Peyer's patch (tissue), 4 donors: Measurements from ENCODE around the gene PRND. TPM values are rescaled to one million over a fixed set of nuclear protein-coding genes. Genes with fewer than 3 reads are reported as not detected.

Source experiments
- DNase-seq, 3 donors: peaks; one replicate each; pipeline ENCODE4 v3.0.0-alpha.2; 2017 to 2019
- H3K27ac ChIP-seq, 4 donors: fragments of 200-600 bp; sonication (generic); one replicate each; pipeline ENCODE4 v1.5.1; 2016 to 2019
- H3K27me3 ChIP-seq, 2 donors: fragments of 200-600 bp; sonication (generic); one replicate each; pipeline ENCODE4 v1.5.1; 2019
- H3K36me3 ChIP-seq, 3 donors: fragments of 200-600 bp; sonication (generic); one replicate each; pipeline ENCODE4 v1.5.1; 2016 to 2019
- H3K4me1 ChIP-seq, 4 donors: fragments of 200-600 bp; sonication (generic); one replicate each; pipeline ENCODE4 v1.5.1; 2016 to 2019
- H3K4me3 ChIP-seq, 4 donors: fragments of 200-600 bp; sonication (generic); 1 replicate in 3 of 4; 2 replicates in 1 of 4; pipeline ENCODE4 v1.5.1; 2016 to 2019; ENCODE audit warnings: mild to moderate bottlenecking in 1 of 4
- H3K9me3 ChIP-seq, 4 donors: fragments of 200-600 bp; sonication (generic); one replicate each; pipeline ENCODE4 v1.5.1; 2016 to 2019; ENCODE audit warnings: mild to moderate bottlenecking in 1 of 4
- CTCF ChIP-seq, 6 experiments: fragments of 450-650 bp in 4 of 6; fragments of 200-600 bp in 2 of 6; sonication (generic) in 1 of 6; IDR thresholded peaks; one replicate each; pipeline ENCODE4 v1.5.1; 2017 to 2019; ENCODE audit warnings: antibody characterized with exemption in 6 of 6, mild to moderate bottlenecking in 3 of 6, moderate library complexity in 1 of 6
- POLR2A ChIP-seq, 2 donors: fragments of 450-650 bp; IDR thresholded peaks; one replicate each; pipeline ENCODE4 v1.5.1; 2017; ENCODE audit warnings: antibody characterized with exemption in 2 of 2, mild to moderate bottlenecking in 2 of 2, moderate library complexity in 2 of 2
- total RNA-seq, 4 donors: library from RNA; depleted of rRNA; stranded (reverse); fragments of >200 nt; gene quantifications; one replicate each; pipeline ENCODE4 v1.1.0, GENCODE V29; 2016

PRND gene
- total RNA-seq, 4 donors from 2014 or later, result not detected

- H3K36me3 ChIP-seq, result no peaks in the 10 kb centered on the region
- H3K9me3 ChIP-seq, result no peaks in the 10 kb centered on the region
- no peak for TF ChIP-seq POLR2A (IDR thresholded peaks at IDR 0.05)
- H3K4me3 ChIP-seq, result no peak overlapping the region
- H3K27me3 ChIP-seq, result no peaks in the 10 kb centered on the region
- H3K27ac ChIP-seq, result peak overlapping the region in 1 of 4 donors; percentile 39
- H3K4me1 ChIP-seq, result no peaks in the 10 kb centered on the region
- no peak for DNase-seq
Measured at GRCh38 chr20:4773736-4774135, 52.0 kb downstream of the PRND start.

- H3K4me1 ChIP-seq, result no peaks in the 10 kb centered on the region
- DNase-seq, result no peak
- no peaks in the 10 kb centered on the region for H3K36me3 ChIP-seq
- H3K27me3 ChIP-seq, result no peaks in the 10 kb centered on the region
- H3K4me3 ChIP-seq, result no peak overlapping the region
- H3K9me3 ChIP-seq, result no peaks in the 10 kb centered on the region
- TF ChIP-seq POLR2A (IDR thresholded peaks at IDR 0.05) (no peak), CTCF (IDR thresholded peaks at IDR 0.05) (no peak)
- H3K27ac ChIP-seq, result no peak overlapping the region
Measured at GRCh38 chr20:4774207-4774606, 52.5 kb downstream of the PRND start.

- Histone ChIP-seq H3K4me1 (no peaks in the 10 kb centered on the region), H3K4me3 (no peak overlapping the region), H3K27ac (no peak overlapping the region), H3K36me3 (no peaks in the 10 kb centered on the region), H3K27me3 (no peaks in the 10 kb centered on the region), H3K9me3 (no peaks in the 10 kb centered on the region)
- TF ChIP-seq POLR2A (IDR thresholded peaks at IDR 0.05), result no peak
- TF ChIP-seq CTCF (IDR thresholded peaks at IDR 0.05), result no peak
- no peak for DNase-seq
Measured at GRCh38 chr20:4775322-4776078, 53.8 kb downstream of the PRND start.

- DNase-seq, result no peak
Measured at GRCh38 chr20:4776079-4776630, 54.4 kb downstream of the PRND start.

More at GRCh38 chr20:4776079-4776630, 54.4 kb downstream of the PRND start:
- Histone ChIP-seq H3K27me3 (no peaks in the 10 kb centered on the region), H3K4me1 (no peaks in the 10 kb centered on the region), H3K4me3 (no peak overlapping the region), H3K36me3 (no peaks in the 10 kb centered on the region), H3K9me3 (no peaks in the 10 kb centered on the region), H3K27ac (no peak overlapping the region)
- TF ChIP-seq CTCF (IDR thresholded peaks at IDR 0.05), result no peak
- no peak for TF ChIP-seq POLR2A (IDR thresholded peaks at IDR 0.05)

Other genes with a start within 250 kb of the PRND start
- gene PRNP, start 35.5 kb upstream of the PRND start, total RNA-seq, result 10 to 100 TPM; 14.7 to 22.9 (median 19.3) TPM
- gene RASSF2, start 101.7 kb downstream of the PRND start, total RNA-seq, result 10 to 100 TPM in 1 of 4 donors, 1 to 10 TPM in 3; 2.8 to 39.6 (median 5.2) TPM